HG02970 (cell line): ENCODE results near the gene RUVBL2.
"Not testable (repeated sequence)": the region's sequence is repeated elsewhere in the genome, so short reads cannot be mapped to it uniquely, and the experiment has no call there.

Source experiments
- ATAC-seq: cut with Tn5 transposase; IDR thresholded peaks from one replicate; pipeline ENCODE4 v1.9.1; 2021; ENCODE audit warnings: mild to moderate bottlenecking, moderate library complexity, moderate number of reproducible peaks; ENCODE audit not compliant: unreplicated experiment, low FRiP score

The RUVBL2 gene

GRCh38 chr19:49038557-49039276 is 45.0 kb downstream of the RUVBL2 start:
- ATAC-seq = not testable (repeated sequence)

GRCh38 chr19:49039736-49040135 is 46.0 kb downstream of the RUVBL2 start:
- ATAC-seq = not testable (repeated sequence)

- no peak for ATAC-seq
These were observed 48.5 kb downstream of the RUVBL2 start for GRCh38 chr19:49042177-49042576.

- not testable (repeated sequence) for ATAC-seq
These were observed 49.0 kb downstream of the RUVBL2 start for GRCh38 chr19:49042666-49043065.

GRCh38 chr19:49043548-49043947 is 49.9 kb downstream of the RUVBL2 start, which contains the start of gene CGB5:
TSS of gene CGB5 (plus strand) at chr19:49043848. CDS start at chr19:49044210, 362 bp downstream.
- not testable (repeated sequence) for ATAC-seq

GRCh38 chr19:49049011-49049410 is 55.3 kb downstream of the RUVBL2 start, which contains the start of gene CGB8:
TSS of gene CGB8 (minus strand) at chr19:49049111. CDS start at chr19:49048739, 372 bp downstream.
- not testable (repeated sequence) for ATAC-seq

- ATAC-seq = not testable (repeated sequence)
These were observed 56.1 kb downstream of the RUVBL2 start for GRCh38 chr19:49049834-49050233.

GRCh38 chr19:49050376-49051033 is 56.8 kb downstream of the RUVBL2 start:
- not testable (repeated sequence) for ATAC-seq

GRCh38 chr19:49056101-49056901 is 62.6 kb downstream of the RUVBL2 start:
- ATAC-seq = no peak

GRCh38 chr19:49056902-49057596 is 63.4 kb downstream of the RUVBL2 start:
- not testable (repeated sequence) for ATAC-seq

GRCh38 chr19:49057636-49058234 is 64.0 kb downstream of the RUVBL2 start, which contains the start of gene CGB7:
TSS of gene CGB7 (minus strand) at chr19:49057749. CDS start at chr19:49055375, 2,374 bp downstream.
- ATAC-seq = no peak

GRCh38 chr19:49058562-49058961 is 64.9 kb downstream of the RUVBL2 start:
- ATAC-seq = no peak

GRCh38 chr19:49059053-49059452 is 65.4 kb downstream of the RUVBL2 start:
- ATAC-seq = no peak

- ATAC-seq = no peak
These were observed 67.3 kb downstream of the RUVBL2 start for GRCh38 chr19:49061000-49061399.

- ATAC-seq = no peak
These were observed 67.8 kb downstream of the RUVBL2 start for GRCh38 chr19:49061445-49061844.

GRCh38 chr19:49064029-49064629 is 70.4 kb downstream of the RUVBL2 start:
- no peak for ATAC-seq

GRCh38 chr19:49064768-49065611 is 71.3 kb downstream of the RUVBL2 start, which contains the start of gene NTF4:
TSS of gene NTF4 (minus strand) at chr19:49064818. CDS start at chr19:49061997, 2,821 bp downstream.
- no peak for ATAC-seq
